Endothelial cell of umbilical vein (primary cell): ENCODE results near the gene PTPRD. TPM values are rescaled to one million over a fixed set of nuclear protein-coding genes. Genes with fewer than 3 reads are reported as not detected.

Experiments used
- BruUV-seq: library from RNA; stranded (reverse); fragments of 400-500 nt; replicated peaks from 2 replicates; lab custom pipeline; 2021; lab: Mats Ljungman, UMichigan
- CTCF ChIA-PET: fragments of 300-600, 350-600 bp; sonication (Branson Sonifier 250); formaldehyde crosslinking; loops from one replicate; lab custom pipeline; 2021; ENCODE audit warnings: antibody characterized with exemption, inconsistent platforms; lab: Charles Lee
- POLR2A ChIA-PET: fragments of 300-600, 350-600 bp; sonication (Branson Sonifier 250); formaldehyde crosslinking; loops from one replicate; lab custom pipeline; 2021; ENCODE audit warnings: antibody characterized with exemption, inconsistent platforms; lab: Charles Lee
- DNase-seq: peaks from one replicate; pipeline ENCODE4 v3.0.0-alpha.2; 2011; ENCODE audit warnings: low read depth, low spot score
- FAIRE-seq: peaks from 2 replicates; lab custom pipeline; 2011; peaks lifted over from hg19 to GRCh38; lab: Jason Lieb, UNC
- H2AFZ ChIP-seq: 2 replicates; pipeline ENCODE4 v1.6.0; 2012; ENCODE audit warnings: low read depth, low read length, control low read depth, inconsistent platforms
- H3K27ac ChIP-seq: 2 replicates; pipeline ENCODE4 v1.5.1; 2011; ENCODE audit warnings: low read depth, mild to moderate bottlenecking, control low read depth, low read length, moderate library complexity; ENCODE audit not compliant: insufficient read depth
- H3K27me3 ChIP-seq, 2 experiments: 2 replicates each; pipeline versions ENCODE4 v1.6.0 to v1.6.1; 2011; ENCODE audit warnings: low read length in 2 of 2, mixed read lengths in 1 of 2; ENCODE audit not compliant: control insufficient read depth in 2 of 2, insufficient read depth in 2 of 2
- H3K36me3 ChIP-seq, 2 experiments: 2 replicates in 1 of 2; 3 replicates in 1 of 2; pipeline ENCODE4 v1.5.1; 2011; ENCODE audit warnings: low read length in 2 of 2, mild to moderate bottlenecking in 1 of 2, moderate library complexity in 1 of 2; ENCODE audit not compliant: control insufficient read depth in 2 of 2, insufficient read depth in 2 of 2; ENCODE audit errors: extremely low read depth in 1 of 2
- H3K4me1 ChIP-seq: 3 replicates; pipeline ENCODE4 v1.5.1; 2011; ENCODE audit warnings: mild to moderate bottlenecking, low read length; ENCODE audit not compliant: control insufficient read depth, insufficient read depth; ENCODE audit errors: extremely low read depth
- H3K4me2 ChIP-seq: 2 replicates; pipeline ENCODE4 v1.6.1; 2011; ENCODE audit warnings: low read length, control low read depth, mixed read lengths; ENCODE audit not compliant: insufficient read depth
- H3K4me3 ChIP-seq, 3 experiments: fragments of 200-600 bp in 1 of 3; sonication (generic), shearing (Covaris generic) in 1 of 3; replicated peaks in 1 of 3; 2 replicates each; pipeline ENCODE4 v1.5.1; 2011 to 2016; ENCODE audit warnings: control low read depth in 3 of 3, low read length in 3 of 3, mild to moderate bottlenecking in 2 of 3, inconsistent platforms in 1 of 3, low read depth in 1 of 3, moderate library complexity in 1 of 3; ENCODE audit not compliant: insufficient read depth in 1 of 3
- H3K79me2 ChIP-seq: 2 replicates; pipeline ENCODE4 v1.6.0; 2012; ENCODE audit warnings: low read length, inconsistent platforms; ENCODE audit not compliant: control insufficient read depth, insufficient read depth
- H3K9ac ChIP-seq: replicated peaks from 2 replicates; pipeline ENCODE3; 2011; ENCODE audit warnings: low read length, control low read depth; ENCODE audit not compliant: insufficient read depth; ENCODE audit errors: extremely low read depth
- H3K9me1 ChIP-seq: replicated peaks from 3 replicates; pipeline ENCODE4 v1.6.0; 2011; ENCODE audit warnings: mild to moderate bottlenecking, low read length; ENCODE audit not compliant: control insufficient read depth, insufficient read depth; ENCODE audit errors: extremely low read depth
- H3K9me3 ChIP-seq: replicated peaks from 2 replicates; pipeline ENCODE4 v1.5.1; 2012; ENCODE audit warnings: low read length, inconsistent platforms; ENCODE audit not compliant: control insufficient read depth, insufficient read depth
- H4K20me1 ChIP-seq: replicated peaks from 2 replicates; pipeline ENCODE3; 2011; ENCODE audit warnings: mild to moderate bottlenecking, low read length; ENCODE audit not compliant: control insufficient read depth, insufficient read depth; ENCODE audit errors: extremely low read depth
- CTCF ChIP-seq, 2 donors: IDR thresholded peaks; 1 replicate in 1 of 2; 2 replicates in 1 of 2; pipeline ENCODE4 v1.5.1; 2011; ENCODE audit warnings: low read length in 2 of 2, mild to moderate bottlenecking in 2 of 2, moderate library complexity in 2 of 2, control low read depth in 1 of 2, inconsistent platforms in 1 of 2, low read depth in 1 of 2; ENCODE audit not compliant: insufficient read depth in 1 of 2; ENCODE audit errors: extremely low read depth in 1 of 2
- EZH2 ChIP-seq: IDR thresholded peaks from 2 replicates; pipeline ENCODE4 v1.6.1; 2012; ENCODE audit warnings: borderline replicate concordance, low read depth, mild to moderate bottlenecking, moderate library complexity, low read length, inconsistent platforms; ENCODE audit not compliant: severe bottlenecking
- FOS ChIP-seq: IDR thresholded peaks from 2 replicates; pipeline ENCODE4 v1.6.1; 2011; ENCODE audit warnings: mild to moderate bottlenecking, low read length, moderate library complexity, borderline replicate concordance; ENCODE audit not compliant: insufficient read depth
- GATA2 ChIP-seq: IDR thresholded peaks from 2 replicates; pipeline ENCODE4 v1.7.0; 2011; ENCODE audit warnings: low read depth, mild to moderate bottlenecking, moderate library complexity, mixed read lengths, low read length; ENCODE audit not compliant: insufficient read length, insufficient read depth
- JUN ChIP-seq: IDR thresholded peaks from 2 replicates; pipeline ENCODE4 v1.6.1; 2011; ENCODE audit warnings: borderline replicate concordance, low read depth; ENCODE audit not compliant: insufficient read length, insufficient read depth
- MAX ChIP-seq: IDR thresholded peaks from 2 replicates; pipeline ENCODE4 v1.6.1; 2011; ENCODE audit not compliant: insufficient read depth, insufficient read length
- MYC ChIP-seq: IDR thresholded peaks from one replicate; pipeline ENCODE4 v1.6.1; 2011; ENCODE audit warnings: mild to moderate bottlenecking, low read depth, low read length
- POLR2A ChIP-seq: IDR thresholded peaks from 2 replicates; pipeline ENCODE4 v1.6.1; 2012; ENCODE audit warnings: low read depth, mild to moderate bottlenecking, control low read depth, low read length
- POLR2AphosphoS5 ChIP-seq: IDR thresholded peaks from 2 replicates; pipeline ENCODE4 v1.6.1; 2012; ENCODE audit warnings: low read depth, mild to moderate bottlenecking, control low read depth, low read length, moderate library complexity; ENCODE audit not compliant: insufficient read depth
- dilution Hi-C: fragments of 300-500 bp; cut with MboI; formaldehyde crosslinking; loops from one replicate; pipeline ENCODE4 v1.15.0; 2019; ENCODE audit warnings: low sequenced_read_pairs; ENCODE audit not compliant: extremely low pct_ligation_motif_present
- intact Hi-C: fragments of 100-400 bp; cut with micrococcal nuclease; formaldehyde crosslinking; loops from one replicate; pipeline ENCODE4 v1.10.0; 2022
- polyA plus RNA-seq, 4 experiments: library from polyadenylated mRNA; depleted of rRNA in 3 of 4; stranded (reverse) in 3 of 4; unstranded in 1 of 4; fragments of >200 nt; gene quantifications; 2 replicates each; pipeline versions ENCODE4 v1.2.1 to v1.2.3, GENCODE V29; 2011 to 2012; ENCODE audit warnings: missing spikeins in 1 of 4
- total RNA-seq: library from RNA; stranded (reverse); gene quantifications from 2 replicates; pipeline ENCODE4 v1.2.3, GENCODE V29; 2021

PTPRD gene
- total and polyA plus RNA-seq, 2 donors (not counting 3 experiments of a cell fraction or from before 2014, with no cell fraction given): 5.5 to 5.7 TPM

GRCh38 chr9:8486095-8486494 lies 2126.7 kb downstream of the PTPRD start:
- H3K36me3 ChIP-seq: no peaks in the 10 kb centered on the region
- TF ChIP-seq CTCF (IDR thresholded peaks at IDR 0.05; ENCODE audit: extremely low read depth in 1 of 2, insufficient read depth in 1 of 2, low read depth in 1 of 2, low read length in 2 of 2) (peak; percentile 9 to 14), JUN (no peak), POLR2AphosphoS5 (no peak)
- no peaks in the 10 kb centered on the region for H3K27me3 ChIP-seq
- no peaks in the 10 kb centered on the region for H3K9me3 ChIP-seq
- H2AFZ ChIP-seq: no peak overlapping the region
- no peak overlapping the region for H3K4me2 ChIP-seq
- H3K9ac ChIP-seq: no peak overlapping the region
- intact Hi-C loops: loop anchor here (1.0 to 5.0 kb wide), 2 partner anchors 371 to 409 kb away; no protein-coding TSS in a partner anchor
- H3K27ac ChIP-seq: no peak overlapping the region
- no TSS peak for BruUV-seq
- no peaks in the 10 kb centered on the region for H3K9me1 ChIP-seq
- no peak overlapping the region for H3K4me3 ChIP-seq
- H3K79me2 ChIP-seq: no peaks in the 10 kb centered on the region
- H3K4me1 ChIP-seq: no peaks in the 10 kb centered on the region
- ChIA-PET POLR2A (no interaction called here), CTCF (interaction anchor here (1.0 to 1.5 kb wide), 3 partner anchors 9 to 1457 kb away, joined by 3 to 7 read pairs (median 4); no protein-coding TSS in a partner anchor)
- FAIRE-seq (no peak), DNase-seq (peak; percentile 8)
- dilution Hi-C loops: no loop called here
- H4K20me1 ChIP-seq: no peaks in the 10 kb centered on the region

- dilution Hi-C loops: no loop called here
- TF ChIP-seq POLR2A: no peak
- TF ChIP-seq GATA2: no peak
- TF ChIP-seq POLR2AphosphoS5: no peak
- TF ChIP-seq FOS: no peak
- TF ChIP-seq EZH2: no peak
- TF ChIP-seq MYC: no peak
- TF ChIP-seq MAX: no peak
- TF ChIP-seq JUN: no peak
- Histone ChIP-seq H2AFZ (no peak overlapping the region), H3K27me3 (no peaks in the 10 kb centered on the region), H3K36me3 (no peaks in the 10 kb centered on the region), H3K79me2 (no peaks in the 10 kb centered on the region), H3K4me2 (no peak overlapping the region), H4K20me1 (no peaks in the 10 kb centered on the region), H3K4me3 (no peak overlapping the region), H3K9ac (no peak overlapping the region), H3K9me3 (no peaks in the 10 kb centered on the region), H3K27ac (no peak overlapping the region), H3K9me1 (no peaks in the 10 kb centered on the region), H3K4me1 (no peaks in the 10 kb centered on the region)
- CTCF ChIA-PET: interaction anchor here (0.7 kb wide), 1 partner anchor 411 kb away, joined by 3 read pairs; no protein-coding TSS in a partner anchor
- intact Hi-C loops: loop anchor here (5.0 kb wide), 1 partner anchor 373 kb away; no protein-coding TSS in a partner anchor
- FAIRE-seq: no peak
- POLR2A ChIA-PET: no interaction called here
- no peak for DNase-seq
- no TSS peak for BruUV-seq
Measured at GRCh38 chr9:8484597-8485191, 2128.1 kb downstream of the PTPRD start.
